NT2/D1 (cell line): ENCODE measurements around the gene PITPNM3.

Experiments used
- DNase-seq: peaks from one replicate; pipeline ENCODE4 v3.0.0-alpha.2; 2011; ENCODE audit warnings: low read depth, low spot score
- H3K27me3 ChIP-seq: 2 replicates; pipeline ENCODE4 v1.6.0; 2011; ENCODE audit warnings: mild to moderate bottlenecking; ENCODE audit not compliant: insufficient read length, insufficient read depth
- H3K36me3 ChIP-seq: 2 replicates; pipeline ENCODE4 v1.6.1; 2011; ENCODE audit warnings: mild to moderate bottlenecking, low read length, mixed read lengths; ENCODE audit not compliant: insufficient read depth, insufficient read length
- H3K4me1 ChIP-seq: 2 replicates; pipeline ENCODE4 v1.5.1; 2011; ENCODE audit not compliant: insufficient read depth, insufficient read length
- H3K4me3 ChIP-seq: 2 replicates; pipeline ENCODE4 v1.5.1; 2011; ENCODE audit warnings: low read depth; ENCODE audit not compliant: insufficient read length
- H3K9ac ChIP-seq: 2 replicates; pipeline ENCODE4 v1.6.0; 2011; ENCODE audit warnings: low read depth; ENCODE audit not compliant: insufficient read length
- H3K9me3 ChIP-seq: 2 replicates; pipeline ENCODE4 v1.5.1; 2011; ENCODE audit warnings: mild to moderate bottlenecking, low read length; ENCODE audit not compliant: insufficient read depth
- SUZ12 ChIP-seq: IDR thresholded peaks from 2 replicates; pipeline ENCODE4 v1.6.1; 2011; ENCODE audit not compliant: insufficient read length, insufficient read depth; ENCODE audit errors: extremely low read depth
- YY1 ChIP-seq: IDR thresholded peaks from 2 replicates; pipeline ENCODE4 v1.6.1; 2011; ENCODE audit not compliant: insufficient read length, insufficient read depth
- ZNF274 ChIP-seq: IDR thresholded peaks from 2 replicates; pipeline ENCODE4 v1.6.1; 2011; ENCODE audit warnings: mild to moderate bottlenecking, low read depth, low read length

The PITPNM3 gene

DNA sequence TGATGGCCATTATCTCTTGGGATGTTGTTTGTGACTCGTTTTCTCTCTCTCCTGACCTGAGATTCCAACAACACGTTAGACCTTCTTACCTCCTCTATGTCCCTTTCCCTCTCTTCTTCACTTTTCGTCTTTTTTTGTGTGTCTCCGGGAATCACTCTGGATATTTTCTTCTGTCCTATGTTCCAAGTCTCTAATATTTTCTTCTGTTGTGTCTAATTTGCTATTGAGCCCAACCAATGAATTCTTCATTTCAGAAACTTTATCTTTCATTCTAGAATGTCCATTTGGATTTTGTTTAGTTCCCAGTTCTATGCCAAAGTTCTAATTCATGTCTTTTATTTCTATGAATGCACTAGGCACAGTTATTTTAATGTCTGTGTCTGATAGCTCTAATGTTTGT is 27.1 kb upstream of the PITPNM3 start:
- no peak for DNase-seq
- TF ChIP-seq ZNF274 (no peak), YY1 (no peak), SUZ12 (no peak)
- Histone ChIP-seq H3K9me3 (peaks cover 6% of the 10 kb centered on the region; the same call in 1 of the 2 replicates), H3K36me3 (peaks cover 50% of the 10 kb centered on the region), H3K9ac (no peak overlapping the region), H3K4me3 (no peak overlapping the region), H3K27me3 (no peaks in the 10 kb centered on the region), H3K4me1 (no peaks in the 10 kb centered on the region)

GRCh38 chr17:6580625-6581024 is 24.3 kb upstream of the PITPNM3 start:
- peaks cover 6% of the 10 kb centered on the region; the same call in 1 of the 2 replicates for H3K9me3 ChIP-seq
- DNase-seq = no peak
- H3K27me3 ChIP-seq = no peaks in the 10 kb centered on the region
- H3K4me1 ChIP-seq = peaks cover 5% of the 10 kb centered on the region
- TF ChIP-seq YY1 (no peak), ZNF274 (no peak)
- no peak overlapping the region for H3K9ac ChIP-seq
- no peak overlapping the region for H3K4me3 ChIP-seq
- peaks cover 42% of the 10 kb centered on the region for H3K36me3 ChIP-seq

DNA sequence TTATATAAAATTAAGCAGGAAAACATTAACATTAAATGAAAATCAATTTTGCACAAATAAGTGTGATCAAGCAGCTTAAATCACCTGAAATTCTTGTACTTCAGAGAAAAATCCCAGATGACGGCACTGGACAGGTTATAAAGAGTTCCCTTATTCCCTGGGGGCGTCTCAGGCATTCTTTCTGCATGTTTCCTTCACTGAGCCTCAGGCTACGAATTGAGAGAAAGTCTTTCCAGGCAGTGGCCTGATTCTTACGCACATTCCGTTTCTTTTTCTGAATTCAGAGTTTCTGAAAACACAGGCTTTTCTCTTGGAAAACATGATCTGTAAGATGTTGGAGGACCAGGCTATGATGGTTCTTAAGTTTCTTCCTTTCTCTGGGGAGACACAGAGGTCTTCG is 22.1 kb upstream of the PITPNM3 start:
- H3K4me1 ChIP-seq = peaks cover 6% of the 10 kb centered on the region
- peaks cover 4% of the 10 kb centered on the region; the same call in 1 of the 2 replicates for H3K9me3 ChIP-seq
- H3K9ac ChIP-seq = no peak overlapping the region
- no peak for DNase-seq
- H3K36me3 ChIP-seq = peaks cover 32% of the 10 kb centered on the region
- no peak for TF ChIP-seq SUZ12
- TF ChIP-seq YY1 = no peak
- no peak for TF ChIP-seq ZNF274
- no peaks in the 10 kb centered on the region for H3K27me3 ChIP-seq
- H3K4me3 ChIP-seq = no peak overlapping the region

- Histone ChIP-seq H3K9ac (no peak overlapping the region), H3K4me1 (peaks cover 6% of the 10 kb centered on the region), H3K27me3 (no peaks in the 10 kb centered on the region), H3K36me3 (peaks cover 26% of the 10 kb centered on the region), H3K4me3 (no peak overlapping the region), H3K9me3 (no peaks in the 10 kb centered on the region)
- TF ChIP-seq SUZ12 (no peak), ZNF274 (no peak), YY1 (no peak)
- DNase-seq = no peak
Observed at GRCh38 chr17:6577686-6578263, 21.4 kb upstream of the PITPNM3 start.

- TF ChIP-seq ZNF274 (no peak), SUZ12 (no peak), YY1 (no peak)
- Histone ChIP-seq H3K36me3 (peaks cover 26% of the 10 kb centered on the region), H3K4me1 (peaks cover 6% of the 10 kb centered on the region), H3K4me3 (no peak overlapping the region), H3K27me3 (no peaks in the 10 kb centered on the region), H3K9ac (no peak overlapping the region), H3K9me3 (no peaks in the 10 kb centered on the region)
- no peak for DNase-seq
Observed at GRCh38 chr17:6576038-6576785, 19.9 kb upstream of the PITPNM3 start.

- no peaks in the 10 kb centered on the region for H3K27me3 ChIP-seq
- H3K9ac ChIP-seq = no peak overlapping the region
- no peak overlapping the region for H3K4me3 ChIP-seq
- H3K9me3 ChIP-seq = no peaks in the 10 kb centered on the region
- no peak for DNase-seq
- H3K36me3 ChIP-seq = peaks cover 26% of the 10 kb centered on the region
- H3K4me1 ChIP-seq = peaks cover 6% of the 10 kb centered on the region
- no peak for TF ChIP-seq SUZ12
- no peak for TF ChIP-seq ZNF274
- TF ChIP-seq YY1 = no peak
Observed at GRCh38 chr17:6575596-6575988, 19.2 kb upstream of the PITPNM3 start.
